NCI-H2171 (cell line): ENCODE results near the gene MYH15.

ENCODE experiments used
- DNase-seq: peaks from one replicate; lab custom pipeline; 2025; lab: John Stamatoyannopoulos, UW

MYH15 gene

GRCh38 chr3:108334701-108335100, 175.7 kb downstream of the MYH15 start:
- no peak for DNase-seq

GRCh38 chr3:108333961-108334360, 176.4 kb downstream of the MYH15 start:
- no peak for DNase-seq

GRCh38 chr3:108331792-108332191, 178.6 kb downstream of the MYH15 start:
- no peak for DNase-seq
